Thyroid gland (tissue), 4 donors: ENCODE data around the gene ZDHHC8. TPM values are rescaled to one million over a fixed set of nuclear protein-coding genes. Genes with fewer than 3 reads are reported as not detected.

Experiments used
- DNase-seq, 2 donors: peaks; one replicate each; pipeline ENCODE4 v3.0.0-alpha.2; 2019
- H3K27ac ChIP-seq, 3 donors: fragments of 200-600 bp; sonication (generic); 1 replicate in 2 of 3; 2 replicates in 1 of 3; pipeline ENCODE4 v1.5.1; 2016 to 2019; ENCODE audit warnings: mild to moderate bottlenecking in 1 of 3, moderate library complexity in 1 of 3
- H3K27me3 ChIP-seq: fragments of 200-600 bp; sonication (generic); one replicate; pipeline ENCODE4 v1.5.1; 2019
- H3K36me3 ChIP-seq, 2 donors: fragments of 200-600 bp; sonication (generic); one replicate each; pipeline ENCODE4 v1.5.1; 2016 to 2019
- H3K4me1 ChIP-seq, 2 donors: fragments of 200-600 bp; sonication (generic); one replicate each; pipeline ENCODE4 v1.5.1; 2017 to 2019
- H3K4me3 ChIP-seq, 3 donors: fragments of 200-600 bp; sonication (generic); replicated peaks in 1 of 3; 1 replicate in 2 of 3; 2 replicates in 1 of 3; pipeline ENCODE4 v1.5.1; 2016; ENCODE audit warnings: mild to moderate bottlenecking in 1 of 3
- H3K9me3 ChIP-seq: fragments of 200-600 bp; sonication (generic); one replicate; pipeline ENCODE4 v1.5.1; 2017
- POLR2A ChIP-seq, 2 donors: fragments of 450-650 bp; IDR thresholded peaks; one replicate each; pipeline ENCODE4 v1.6.1; 2017; ENCODE audit warnings: antibody characterized with exemption in 2 of 2, mild to moderate bottlenecking in 2 of 2, moderate library complexity in 1 of 2
- WGBS, 2 donors: methylation state at CpG; one replicate each; pipeline ENCODE4 v1.1.5; 2017; 5-methylcytosine and 5-hydroxymethylcytosine counted together
- intact Hi-C: fragments of 100-400 bp; cut with DNase I; formaldehyde crosslinking; loops from one replicate; pipeline ENCODE4 v1.15.1; 2023
- total RNA-seq, 4 donors: library from RNA; depleted of rRNA; stranded (reverse); fragments of >200 nt; gene quantifications; one replicate each; pipeline ENCODE4 v1.2.3, GENCODE V29; 2016
- TF ChIP-seq, protein P1 (sequence below), 6 experiments: fragments of 200-600 bp in 3 of 6; fragments of 450-650 bp in 3 of 6; sonication (generic) in 3 of 6; IDR thresholded peaks; one replicate each; pipeline ENCODE4 v1.5.1; 2016 to 2019; ENCODE audit warnings: antibody characterized with exemption in 6 of 6, mild to moderate bottlenecking in 2 of 6, inconsistent platforms in 1 of 6, moderate library complexity in 1 of 6

The ZDHHC8 gene
- total RNA-seq, 4 donors from 2014 or later = 13.4 to 22.4 (median 18.9) TPM

DNA sequence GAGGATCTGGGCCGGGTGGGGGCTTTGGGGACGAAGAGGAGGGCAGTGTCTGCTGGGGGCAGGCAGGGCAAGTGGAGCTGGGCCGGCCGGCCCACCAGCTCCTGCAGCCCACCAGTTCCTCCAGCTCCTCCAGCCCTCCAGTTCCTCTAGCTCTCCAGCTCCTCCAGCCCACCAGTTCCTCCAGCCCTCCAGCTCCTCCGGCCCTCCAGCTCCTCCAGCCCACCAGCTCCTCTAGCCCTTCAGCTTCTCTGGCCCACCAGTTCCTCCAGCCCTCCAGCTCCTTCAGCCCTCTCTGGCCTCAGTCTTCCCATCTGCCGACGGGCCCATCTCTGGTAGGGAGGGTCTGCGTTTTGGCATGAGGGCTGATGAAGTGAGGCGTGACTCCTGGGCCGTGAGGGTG lies 28.4 kb downstream of the ZDHHC8 start:
- TF ChIP-seq POLR2A (IDR thresholded peaks at IDR 0.05) = no peak
- TF ChIP-seq, protein P1, sequence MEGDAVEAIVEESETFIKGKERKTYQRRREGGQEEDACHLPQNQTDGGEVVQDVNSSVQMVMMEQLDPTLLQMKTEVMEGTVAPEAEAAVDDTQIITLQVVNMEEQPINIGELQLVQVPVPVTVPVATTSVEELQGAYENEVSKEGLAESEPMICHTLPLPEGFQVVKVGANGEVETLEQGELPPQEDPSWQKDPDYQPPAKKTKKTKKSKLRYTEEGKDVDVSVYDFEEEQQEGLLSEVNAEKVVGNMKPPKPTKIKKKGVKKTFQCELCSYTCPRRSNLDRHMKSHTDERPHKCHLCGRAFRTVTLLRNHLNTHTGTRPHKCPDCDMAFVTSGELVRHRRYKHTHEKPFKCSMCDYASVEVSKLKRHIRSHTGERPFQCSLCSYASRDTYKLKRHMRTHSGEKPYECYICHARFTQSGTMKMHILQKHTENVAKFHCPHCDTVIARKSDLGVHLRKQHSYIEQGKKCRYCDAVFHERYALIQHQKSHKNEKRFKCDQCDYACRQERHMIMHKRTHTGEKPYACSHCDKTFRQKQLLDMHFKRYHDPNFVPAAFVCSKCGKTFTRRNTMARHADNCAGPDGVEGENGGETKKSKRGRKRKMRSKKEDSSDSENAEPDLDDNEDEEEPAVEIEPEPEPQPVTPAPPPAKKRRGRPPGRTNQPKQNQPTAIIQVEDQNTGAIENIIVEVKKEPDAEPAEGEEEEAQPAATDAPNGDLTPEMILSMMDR (IDR thresholded peaks at IDR 0.05) = no peak
- no peaks in the 10 kb centered on the region for H3K27me3 ChIP-seq
- H3K27ac ChIP-seq = no peak overlapping the region
- no peak for DNase-seq
- intact Hi-C loops = no loop called here
- H3K4me3 ChIP-seq = no peak overlapping the region
- 78 to 81% methylated on average over 10 of the region's 10 CpGs for WGBS, 2 donors
- no peaks in the 10 kb centered on the region for H3K36me3 ChIP-seq
- H3K4me1 ChIP-seq = peaks cover 0 to 4% of the 10 kb centered on the region in 2 donors
- H3K9me3 ChIP-seq = no peaks in the 10 kb centered on the region

DNA sequence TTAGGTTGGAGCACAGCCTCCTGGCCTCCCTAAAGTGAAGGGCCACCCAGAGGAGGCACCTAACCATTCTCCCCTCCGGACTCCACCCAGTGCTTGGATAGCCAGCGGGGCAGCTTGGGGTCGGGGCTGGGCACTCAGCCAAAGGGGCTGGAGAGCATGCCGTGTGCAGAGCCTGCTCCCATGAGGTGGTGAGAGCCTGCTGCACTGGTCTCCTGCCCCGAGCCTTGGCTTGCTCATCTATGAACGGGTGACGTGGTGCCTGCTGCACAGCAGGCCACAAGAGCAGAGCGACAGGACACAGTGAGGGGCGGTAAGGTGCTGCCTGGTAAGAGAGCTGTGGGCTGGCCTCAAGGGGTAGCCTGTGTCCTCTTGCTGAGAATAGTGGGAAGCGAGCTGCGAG lies 33.3 kb downstream of the ZDHHC8 start:
- Histone ChIP-seq H3K9me3 (no peaks in the 10 kb centered on the region), H3K4me1 (no peaks in the 10 kb centered on the region), H3K27ac (no peak overlapping the region), H3K27me3 (no peaks in the 10 kb centered on the region), H3K4me3 (no peak overlapping the region), H3K36me3 (no peaks in the 10 kb centered on the region)
- 43 to 87% methylated on average over 5 to 7 of the region's 11 CpGs for WGBS, 2 donors
- intact Hi-C loops = no loop called here
- DNase-seq = no peak
- TF ChIP-seq, protein P1 (IDR thresholded peaks at IDR 0.05) = no peak
- no peak for TF ChIP-seq POLR2A (IDR thresholded peaks at IDR 0.05)

DNA sequence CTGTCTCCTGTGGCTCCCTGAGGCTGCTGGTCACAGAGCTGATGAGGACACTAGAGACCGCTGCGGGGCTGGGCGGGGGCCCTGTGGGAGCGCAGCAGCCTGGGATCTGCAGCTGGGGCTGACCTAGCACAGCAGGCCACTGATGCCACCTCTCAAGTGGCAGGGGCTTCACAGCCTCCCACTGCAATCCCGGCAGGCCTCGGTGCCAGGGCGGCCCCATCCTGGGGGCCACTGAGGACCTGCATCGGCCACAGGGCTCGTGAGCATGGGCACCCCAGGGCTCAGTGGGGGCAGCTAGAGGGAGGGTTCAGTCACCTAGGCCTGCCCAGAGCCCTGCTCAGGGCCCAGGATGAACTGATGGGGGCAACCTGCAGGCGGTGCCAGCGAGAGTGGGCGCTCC lies 33.8 kb downstream of the ZDHHC8 start:
- H3K4me1 ChIP-seq = no peaks in the 10 kb centered on the region
- no peak overlapping the region for H3K4me3 ChIP-seq
- intact Hi-C loops = no loop called here
- H3K27me3 ChIP-seq = no peaks in the 10 kb centered on the region
- WGBS, 2 donors = 84 to 100% methylated on average over 3 to 7 of the region's 12 CpGs
- H3K9me3 ChIP-seq = no peaks in the 10 kb centered on the region
- TF ChIP-seq POLR2A (IDR thresholded peaks at IDR 0.05) = no peak
- TF ChIP-seq, protein P1 (IDR thresholded peaks at IDR 0.05) = no peak
- H3K27ac ChIP-seq = no peak overlapping the region
- H3K36me3 ChIP-seq = no peaks in the 10 kb centered on the region
- no peak for DNase-seq

DNA sequence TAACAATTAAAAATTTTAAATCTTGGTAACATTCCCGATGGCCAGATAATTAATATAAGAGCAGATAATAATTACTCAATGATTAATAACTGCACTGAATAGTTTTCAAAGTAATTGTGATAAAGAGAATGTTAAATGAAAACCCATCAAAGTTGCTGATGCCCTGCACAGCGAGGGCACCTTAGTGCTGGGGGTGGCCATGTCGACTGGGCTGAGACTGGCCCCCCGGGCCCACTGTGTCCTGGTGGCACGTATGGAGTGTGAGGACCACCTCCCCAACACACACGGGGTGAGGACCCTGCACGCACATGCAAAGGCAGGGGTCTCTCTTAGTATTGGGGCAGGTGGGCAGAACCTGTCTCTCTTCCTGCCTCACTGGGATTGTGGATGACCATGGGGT lies 34.3 kb downstream of the ZDHHC8 start:
- Histone ChIP-seq H3K36me3 (no peaks in the 10 kb centered on the region), H3K4me1 (no peaks in the 10 kb centered on the region), H3K9me3 (no peaks in the 10 kb centered on the region), H3K27ac (no peak overlapping the region), H3K4me3 (no peak overlapping the region), H3K27me3 (no peaks in the 10 kb centered on the region)
- no peak for DNase-seq
- WGBS, 2 donors = 80 to 96% methylated on average over 7 of the region's 7 CpGs
- TF ChIP-seq, protein P1 (IDR thresholded peaks at IDR 0.05) = no peak
- TF ChIP-seq POLR2A (IDR thresholded peaks at IDR 0.05) = no peak
- intact Hi-C loops = no loop called here

DNA sequence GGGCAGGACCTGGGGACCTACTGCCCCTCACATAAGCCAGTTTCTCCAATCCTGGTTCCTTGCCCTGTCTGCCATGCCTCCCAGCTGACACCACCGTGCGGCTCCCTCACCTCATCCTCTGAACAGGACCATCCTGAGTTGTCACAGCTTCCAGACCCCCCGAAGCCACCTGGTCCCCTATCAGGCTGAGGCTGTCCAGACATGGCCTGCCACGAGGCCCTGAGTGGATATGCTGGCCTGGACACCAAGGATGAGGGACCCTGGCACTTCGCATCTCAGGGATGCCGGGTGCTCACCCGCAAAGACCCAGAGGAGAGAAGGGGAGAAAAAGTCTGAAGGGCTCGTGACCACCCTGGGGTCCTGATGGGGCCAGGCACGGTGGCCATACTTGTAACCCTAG lies 35.1 kb downstream of the ZDHHC8 start:
- 93 to 98% methylated on average over 4 to 7 of the region's 9 CpGs for WGBS, 2 donors
- no peak for DNase-seq
- H3K4me1 ChIP-seq = no peaks in the 10 kb centered on the region
- no peaks in the 10 kb centered on the region for H3K27me3 ChIP-seq
- no peak overlapping the region for H3K27ac ChIP-seq
- no peak for TF ChIP-seq POLR2A (IDR thresholded peaks at IDR 0.05)
- no peaks in the 10 kb centered on the region for H3K36me3 ChIP-seq
- intact Hi-C loops = no loop called here
- no peaks in the 10 kb centered on the region for H3K9me3 ChIP-seq
- no peak overlapping the region for H3K4me3 ChIP-seq
